Measurements from ENCODE around the gene PCSK4. TPM values are rescaled to one million over a fixed set of nuclear protein-coding genes. Genes with fewer than 3 reads are reported as not detected.

PCSK4 gene
- total and polyA plus RNA-seq, 12 donors: 0.38 to 3.9 (median 1.4) TPM

DNA sequence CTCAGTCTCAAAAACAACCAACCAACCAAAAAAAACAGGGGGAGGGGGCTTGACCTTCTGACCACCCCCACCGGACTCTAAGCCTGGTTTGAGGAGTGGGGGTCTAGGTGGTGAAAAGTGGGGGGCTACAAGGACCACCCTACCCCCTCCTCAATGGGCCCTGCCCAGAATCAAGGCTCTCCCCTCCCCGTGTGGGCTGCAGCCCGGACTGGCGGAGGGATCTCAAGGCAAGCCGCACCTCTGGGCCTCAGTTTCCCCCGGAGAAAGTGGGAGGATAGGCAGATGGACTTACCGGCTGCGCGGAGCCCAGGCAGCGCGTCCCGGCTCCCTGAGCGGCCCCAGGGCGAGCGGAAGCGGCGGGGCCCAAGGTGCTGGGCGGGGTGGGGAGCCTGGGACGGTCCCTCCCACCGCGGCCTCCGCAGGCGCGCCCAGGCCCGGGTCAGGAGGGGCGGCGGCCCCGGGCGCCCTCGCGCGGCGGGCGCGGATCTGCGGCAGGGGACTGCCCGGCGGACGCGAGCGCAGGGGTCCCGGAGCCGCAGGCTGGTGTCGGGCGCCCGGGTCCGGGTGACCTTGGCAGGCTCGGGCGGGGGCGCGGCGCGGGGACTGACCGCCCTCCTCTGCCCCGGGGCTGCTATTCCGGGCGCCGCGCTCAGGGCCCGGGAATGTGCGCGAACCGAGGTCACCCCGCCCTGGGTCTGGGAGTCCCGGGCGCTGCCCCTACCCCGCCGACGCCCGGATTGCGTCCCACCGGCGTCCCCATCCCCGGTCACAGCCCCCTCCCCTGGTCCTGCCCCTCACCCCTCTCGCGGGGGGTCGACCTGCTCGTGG lies 22.7 kb upstream of the PCSK4 start, which contains the start of gene ADAMTSL5:
Gene ADAMTSL5 (minus strand): TSS at position 349 of the 828 bp plus-strand sequence. CDS start 2,076 bp downstream, outside the sequence.
- WGBS, 2 donors: 2 to 3% methylated on average over 51 to 78 of the region's 78 CpGs
- no peaks in the 10 kb centered on the region for H3K36me3 ChIP-seq
- TF ChIP-seq, protein P1, sequence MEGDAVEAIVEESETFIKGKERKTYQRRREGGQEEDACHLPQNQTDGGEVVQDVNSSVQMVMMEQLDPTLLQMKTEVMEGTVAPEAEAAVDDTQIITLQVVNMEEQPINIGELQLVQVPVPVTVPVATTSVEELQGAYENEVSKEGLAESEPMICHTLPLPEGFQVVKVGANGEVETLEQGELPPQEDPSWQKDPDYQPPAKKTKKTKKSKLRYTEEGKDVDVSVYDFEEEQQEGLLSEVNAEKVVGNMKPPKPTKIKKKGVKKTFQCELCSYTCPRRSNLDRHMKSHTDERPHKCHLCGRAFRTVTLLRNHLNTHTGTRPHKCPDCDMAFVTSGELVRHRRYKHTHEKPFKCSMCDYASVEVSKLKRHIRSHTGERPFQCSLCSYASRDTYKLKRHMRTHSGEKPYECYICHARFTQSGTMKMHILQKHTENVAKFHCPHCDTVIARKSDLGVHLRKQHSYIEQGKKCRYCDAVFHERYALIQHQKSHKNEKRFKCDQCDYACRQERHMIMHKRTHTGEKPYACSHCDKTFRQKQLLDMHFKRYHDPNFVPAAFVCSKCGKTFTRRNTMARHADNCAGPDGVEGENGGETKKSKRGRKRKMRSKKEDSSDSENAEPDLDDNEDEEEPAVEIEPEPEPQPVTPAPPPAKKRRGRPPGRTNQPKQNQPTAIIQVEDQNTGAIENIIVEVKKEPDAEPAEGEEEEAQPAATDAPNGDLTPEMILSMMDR (IDR thresholded peaks at IDR 0.05): peak in 3 of 9 donors; percentile 8 to 28 (median 20)
- H3K27ac ChIP-seq: peak within 1 kb of the TSS; percentile 77 to 97 (median 90)
- peaks cover 7 to 55% (median 23%) of the 10 kb centered on the region in 9 donors for H3K4me1 ChIP-seq
- H3K9me3 ChIP-seq: peaks cover 0 to 6% (median 0%) of the 10 kb centered on the region in 11 donors
- intact Hi-C loops (cut with DNase I): loop anchor here in 4 of 10 donors (5.0 to 10.0 kb wide), 3 partner anchors 48 to 236 kb away; partner anchors contain the start of gene FAM174C (in 1 of the 4)
- H3K4me3 ChIP-seq: peak within 1 kb of the TSS; percentile 46 to 74 (median 63)
- H3K27me3 ChIP-seq: peaks cover 0 to 58% (median 14%) of the 10 kb centered on the region in 7 donors
- ATAC-seq (peak; percentile 68 to 78 (median 72)), DNase-seq (peak; percentile 58 to 67)

DNA sequence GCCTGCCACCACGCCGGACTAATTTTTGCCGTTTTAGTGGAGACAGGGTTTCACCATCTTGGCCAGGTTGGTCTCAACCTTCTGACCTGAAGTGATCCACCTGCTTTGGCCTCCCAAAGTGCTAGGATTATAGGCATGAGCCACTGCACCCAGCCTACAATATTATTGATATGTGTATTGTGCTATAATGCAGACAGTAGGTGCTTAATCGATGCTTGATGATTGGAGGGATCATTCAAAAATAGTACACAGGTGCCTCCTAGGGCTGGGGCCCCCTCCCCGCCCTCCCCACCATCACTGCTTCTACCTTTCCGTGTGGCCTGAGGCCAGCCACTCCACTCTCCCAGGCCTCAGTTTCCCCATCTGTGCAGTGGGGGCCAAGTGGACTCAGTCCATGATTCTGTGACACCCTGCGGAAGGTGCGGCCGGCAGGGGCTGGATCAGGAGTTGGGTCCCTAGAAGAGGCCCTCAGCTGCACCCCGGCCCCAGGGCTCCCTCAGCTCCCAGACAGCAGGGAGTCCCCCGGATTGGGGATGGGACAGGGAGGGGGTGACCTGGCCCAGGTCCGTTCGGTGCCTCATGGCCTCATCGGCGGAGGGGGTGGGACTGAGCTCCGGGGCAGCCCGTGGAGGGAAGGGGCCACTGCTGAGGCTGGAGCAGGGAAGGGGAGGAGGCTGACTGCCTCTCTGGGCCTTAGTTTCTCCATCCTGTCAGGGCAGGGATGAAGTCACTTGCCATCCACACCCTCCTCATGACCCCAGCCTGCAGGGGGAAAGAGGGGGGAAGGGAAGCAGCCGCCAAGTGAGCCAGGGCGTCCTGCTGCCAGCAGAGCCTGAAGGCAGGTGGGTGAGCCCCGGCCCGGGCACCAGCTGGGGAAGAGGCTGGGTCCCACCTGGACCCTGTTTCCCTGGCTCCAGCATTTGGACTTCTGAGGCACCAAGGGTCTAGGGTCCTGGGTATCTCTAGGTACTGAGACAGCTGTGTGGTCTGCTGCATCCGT lies 21.5 kb upstream of the PCSK4 start:
- ATAC-seq (no peak), DNase-seq (no peak)
- peak overlapping the region in 7 of 10 donors; percentile 62 to 74 (median 66) for H3K4me3 ChIP-seq
- peaks cover 0 to 6% (median 0%) of the 10 kb centered on the region in 11 donors for H3K9me3 ChIP-seq
- TF ChIP-seq, protein P1 (IDR thresholded peaks at IDR 0.05): no peak
- peak overlapping the region in 7 of 10 donors; percentile 85 to 97 (median 93) for H3K27ac ChIP-seq
- H3K4me1 ChIP-seq: peaks cover 7 to 64% (median 26%) of the 10 kb centered on the region in 9 donors
- no peaks in the 10 kb centered on the region for H3K36me3 ChIP-seq
- intact Hi-C loops (cut with DNase I): loop anchor here in 4 of 10 donors (5.0 to 10.0 kb wide), 3 partner anchors 47 to 234 kb away; partner anchors contain the start of gene FAM174C (in 1 of the 4)
- peaks cover 0 to 58% (median 14%) of the 10 kb centered on the region in 7 donors for H3K27me3 ChIP-seq
- 55% methylated on average over 22 of the region's 22 CpGs for WGBS, 2 donors

DNA sequence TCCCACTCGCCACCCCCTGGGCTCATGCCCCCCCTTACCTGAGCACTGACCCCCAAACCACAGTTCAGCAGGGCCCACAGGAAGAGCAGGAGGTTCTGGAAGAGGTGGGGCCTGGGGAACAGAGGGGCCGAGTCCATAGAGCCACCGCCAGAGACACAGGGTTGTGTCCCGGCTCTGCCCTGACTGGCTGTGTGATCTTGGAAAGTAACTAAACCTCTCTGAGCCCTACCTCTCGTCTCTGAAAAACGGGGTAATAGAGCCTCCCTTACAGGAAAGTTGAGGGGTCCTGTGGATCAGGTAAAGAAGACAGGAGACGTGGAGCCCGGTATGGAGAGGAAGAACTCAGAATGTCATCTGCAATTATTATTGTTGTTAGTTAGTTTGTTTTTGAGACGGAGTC lies 20.7 kb upstream of the PCSK4 start:
- Histone ChIP-seq H3K4me1 (peaks cover 7 to 64% (median 26%) of the 10 kb centered on the region in 9 donors), H3K4me3 (no peak overlapping the region), H3K9me3 (peaks cover 0 to 6% (median 0%) of the 10 kb centered on the region in 11 donors), H3K27me3 (peaks cover 0 to 58% (median 14%) of the 10 kb centered on the region in 7 donors), H3K27ac (no peak overlapping the region), H3K36me3 (peaks cover 0 to 5% (median 0%) of the 10 kb centered on the region in 9 donors)
- 61 to 69% methylated on average over 9 of the region's 9 CpGs for WGBS, 2 donors
- intact Hi-C loops (cut with DNase I): loop anchor here in 4 of 10 donors (5.0 to 10.0 kb wide), 3 partner anchors 46 to 234 kb away; partner anchors contain the start of gene FAM174C (in 1 of the 4)
- ATAC-seq (no peak), DNase-seq (no peak)
- TF ChIP-seq, protein P1 (IDR thresholded peaks at IDR 0.05): no peak
